Kidney glomerular epithelial cell (primary cell): ENCODE measurements around the gene SLC2A10.

Experiments used
- DNase-seq: peaks from one replicate; lab custom pipeline; 2025; lab: John Stamatoyannopoulos, UW

SLC2A10 gene

DNA sequence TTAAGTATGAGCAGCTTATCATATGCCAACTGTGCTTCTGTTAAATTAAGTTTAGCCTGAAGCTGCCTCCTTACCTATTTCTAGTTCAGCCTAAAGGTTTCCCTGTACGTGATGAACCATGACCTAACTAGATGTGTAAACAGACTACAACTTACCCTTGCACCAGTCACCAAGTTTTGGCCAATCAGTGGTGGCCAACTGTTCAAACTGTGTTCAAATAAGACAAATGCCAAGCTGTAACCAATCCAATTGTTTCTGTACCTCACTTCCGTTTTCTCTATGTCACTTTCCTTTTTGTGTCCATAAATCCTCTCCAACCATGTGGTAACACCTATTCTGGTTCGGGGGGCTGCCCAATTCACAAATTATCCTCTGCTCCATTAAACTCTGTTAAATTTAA is 6.0 kb upstream of the SLC2A10 start:
- DNase-seq, result no peak

DNA sequence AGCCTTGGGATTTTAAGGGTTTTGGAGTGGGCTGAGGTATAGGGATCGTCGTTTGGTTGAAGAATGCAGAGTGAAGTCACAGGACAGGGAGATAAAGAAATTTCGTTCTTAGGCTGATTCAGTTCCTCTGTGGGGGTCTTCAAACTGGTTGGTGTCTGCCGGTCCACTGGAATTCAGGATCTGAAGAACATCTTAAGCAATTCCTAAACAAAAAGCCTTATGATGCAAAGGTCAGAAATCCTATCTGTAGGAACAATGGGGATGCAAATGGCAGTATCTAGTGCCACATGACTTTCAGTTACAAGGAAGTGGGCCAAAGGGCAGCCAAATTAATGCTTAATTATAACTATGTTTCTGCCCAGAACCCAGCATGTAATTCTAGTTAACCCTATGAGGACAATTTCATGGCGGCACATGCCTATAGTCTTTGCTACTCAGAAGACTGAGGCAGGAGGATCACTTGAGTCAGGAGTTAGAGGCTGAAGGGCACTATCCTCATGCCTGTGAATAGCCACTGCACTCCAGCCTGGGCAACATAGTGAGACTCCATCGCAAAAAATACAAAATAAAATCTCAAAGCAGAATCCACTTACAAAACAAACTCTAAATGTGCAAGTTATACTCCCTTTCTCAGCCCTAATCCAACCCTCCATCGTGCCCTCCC is 4.6 kb upstream of the SLC2A10 start:
- DNase-seq, result no peak

DNA sequence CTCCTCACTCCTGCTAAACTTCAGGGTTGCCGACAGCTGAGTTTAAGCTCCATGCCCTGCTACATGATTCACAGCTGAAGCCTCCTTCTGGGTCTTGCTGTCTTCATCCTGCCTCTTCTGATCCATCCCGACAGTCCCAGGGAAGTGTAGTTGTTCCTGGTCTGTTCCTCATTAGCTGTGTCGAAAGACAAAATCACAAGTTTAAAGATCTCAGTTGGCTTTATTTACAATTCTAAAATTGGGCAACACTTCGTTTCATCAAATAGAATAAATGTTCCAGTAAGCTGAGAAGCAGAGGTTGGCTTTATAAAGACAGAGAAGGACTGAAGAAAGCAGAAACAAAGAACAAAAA is 4.1 kb upstream of the SLC2A10 start:
- no peak for DNase-seq

DNA sequence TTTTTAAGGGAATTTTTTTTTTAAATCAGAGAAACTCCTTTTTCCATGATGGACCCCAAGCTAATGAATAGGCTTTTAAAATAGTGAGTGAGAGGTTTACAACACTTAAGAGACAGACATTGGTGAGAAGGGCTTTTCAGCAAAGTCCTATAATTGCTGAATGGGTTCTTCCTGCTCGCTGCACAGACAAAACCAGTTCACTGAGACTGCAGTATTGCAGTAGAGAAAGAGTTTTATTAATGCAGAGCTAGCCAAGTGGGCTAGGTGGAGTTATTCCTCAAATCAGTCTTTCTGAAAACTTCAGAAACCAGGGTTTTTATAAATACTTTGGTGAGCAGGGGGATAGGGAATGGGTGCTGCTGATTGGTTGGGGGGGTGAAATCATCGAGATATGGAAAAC is 3.2 kb upstream of the SLC2A10 start:
- DNase-seq, result no peak

DNA sequence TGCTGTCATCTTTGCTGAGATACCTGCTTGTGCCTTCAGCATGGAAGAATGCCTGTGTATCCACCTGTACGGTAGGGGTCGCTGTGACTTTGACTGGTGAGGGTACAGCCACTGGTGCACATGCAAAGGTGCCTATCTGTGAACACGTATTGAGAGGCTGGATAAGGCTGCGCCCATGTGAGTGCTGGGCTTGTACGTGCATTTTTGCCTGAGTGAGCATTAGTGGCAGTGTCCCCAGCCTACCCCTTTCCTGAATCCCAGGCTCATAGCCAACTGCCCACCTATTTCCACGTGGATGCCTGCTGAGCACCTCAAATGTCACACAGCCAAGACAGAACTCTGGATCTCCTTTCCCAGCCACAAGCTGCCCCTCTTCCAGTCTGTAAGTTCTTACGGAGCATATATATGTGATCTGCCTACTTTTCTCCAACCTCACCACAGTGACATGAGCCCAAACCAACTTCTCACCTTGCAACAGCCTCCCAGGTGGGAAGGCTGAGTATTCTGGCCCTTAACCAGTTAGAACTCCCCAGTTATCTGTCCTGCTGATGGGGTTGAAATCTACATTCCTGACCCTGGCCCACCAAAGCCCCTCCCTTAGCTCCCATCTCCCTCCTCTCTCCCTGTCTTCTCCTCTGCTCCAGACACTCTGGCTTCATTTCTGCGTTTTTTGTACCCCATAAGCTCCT is 1.1 kb upstream of the SLC2A10 start:
- DNase-seq, result no peak

DNA sequence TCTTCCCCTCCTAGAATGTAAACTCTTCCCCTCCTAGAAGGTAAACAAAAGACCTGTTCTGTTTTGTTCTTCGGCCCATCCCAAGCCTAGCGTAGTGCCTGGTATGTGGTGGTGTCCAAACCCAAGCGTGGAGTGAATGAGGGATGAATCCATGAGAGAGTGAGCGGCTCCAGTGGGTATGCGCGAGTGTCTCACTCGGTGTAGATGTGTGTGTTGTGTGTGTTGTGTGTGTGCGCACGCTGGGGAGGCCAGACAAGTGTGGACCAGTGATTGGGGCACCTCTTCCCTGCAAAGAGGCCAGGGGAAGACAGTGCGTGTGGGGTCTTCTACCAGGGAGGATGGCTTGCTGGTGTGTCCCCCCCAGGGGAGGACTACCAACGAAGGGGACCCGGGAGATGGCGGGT is 392 bp upstream of the SLC2A10 start:
- DNase-seq, result no peak

DNA sequence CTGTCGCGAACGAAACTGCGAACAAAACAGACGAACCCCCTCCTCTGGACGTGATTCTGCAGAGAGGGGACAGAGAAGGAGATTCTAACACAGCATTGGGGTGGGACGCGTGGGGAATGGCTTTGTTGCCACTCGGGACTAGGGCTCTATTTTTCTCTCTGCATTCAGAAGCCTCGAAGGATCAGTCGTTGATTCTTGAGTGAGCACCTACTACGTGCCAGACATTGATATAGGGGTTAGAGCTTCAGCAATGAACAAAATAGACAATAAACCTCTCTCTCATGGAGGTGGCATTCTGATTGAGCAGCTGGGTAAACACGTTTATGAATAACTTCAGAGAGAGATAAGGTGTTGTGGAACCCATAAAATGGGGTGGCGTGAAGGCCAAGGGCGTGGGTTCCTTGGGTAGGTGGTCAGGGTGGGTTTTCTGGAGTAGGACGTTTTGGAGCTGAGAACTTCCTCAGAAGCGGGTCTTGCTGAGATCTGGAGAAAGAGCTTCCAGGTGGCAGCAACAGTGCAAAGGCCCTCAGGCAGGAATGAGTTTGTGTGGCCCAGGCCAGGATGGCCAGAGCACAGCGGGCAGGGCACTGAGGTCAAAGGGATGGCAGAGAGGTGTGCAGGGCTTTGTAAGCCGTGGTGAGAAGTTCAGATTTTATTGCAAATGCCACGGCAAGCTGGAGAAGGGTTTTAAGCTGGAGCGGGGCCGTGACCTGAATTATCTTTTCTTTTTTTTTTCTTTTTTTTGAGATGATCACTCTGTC is 884 bp downstream of the SLC2A10 start:
- DNase-seq, result no peak

DNA sequence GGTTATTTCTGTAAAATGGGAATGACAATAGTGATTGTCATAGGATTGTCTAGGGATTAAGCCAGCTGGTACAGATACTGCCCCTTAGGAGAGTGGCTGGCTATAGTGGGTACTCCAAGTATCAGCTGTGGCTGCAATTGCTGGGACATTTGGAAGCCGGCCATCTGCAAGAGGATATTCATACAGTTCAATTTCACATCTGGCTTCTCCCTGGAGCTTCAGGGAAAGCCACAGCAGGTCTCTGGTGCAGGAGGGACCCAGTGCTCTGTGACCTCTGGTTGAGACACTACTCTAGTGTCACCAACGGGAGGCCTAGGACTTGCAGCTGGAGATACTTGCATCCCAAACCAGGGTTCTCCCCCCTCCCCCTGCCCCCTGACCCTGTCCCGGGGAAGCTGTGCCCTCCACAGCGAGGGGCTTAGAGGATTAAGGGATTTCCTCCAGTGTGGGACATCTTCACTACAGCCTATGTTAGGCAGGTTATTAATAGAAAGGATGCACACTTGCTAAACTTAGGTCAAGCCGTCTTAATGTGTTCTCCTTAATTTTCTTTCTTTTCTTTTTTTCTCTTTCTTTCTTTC is 2.7 kb downstream of the SLC2A10 start:
- DNase-seq, result no peak

DNA sequence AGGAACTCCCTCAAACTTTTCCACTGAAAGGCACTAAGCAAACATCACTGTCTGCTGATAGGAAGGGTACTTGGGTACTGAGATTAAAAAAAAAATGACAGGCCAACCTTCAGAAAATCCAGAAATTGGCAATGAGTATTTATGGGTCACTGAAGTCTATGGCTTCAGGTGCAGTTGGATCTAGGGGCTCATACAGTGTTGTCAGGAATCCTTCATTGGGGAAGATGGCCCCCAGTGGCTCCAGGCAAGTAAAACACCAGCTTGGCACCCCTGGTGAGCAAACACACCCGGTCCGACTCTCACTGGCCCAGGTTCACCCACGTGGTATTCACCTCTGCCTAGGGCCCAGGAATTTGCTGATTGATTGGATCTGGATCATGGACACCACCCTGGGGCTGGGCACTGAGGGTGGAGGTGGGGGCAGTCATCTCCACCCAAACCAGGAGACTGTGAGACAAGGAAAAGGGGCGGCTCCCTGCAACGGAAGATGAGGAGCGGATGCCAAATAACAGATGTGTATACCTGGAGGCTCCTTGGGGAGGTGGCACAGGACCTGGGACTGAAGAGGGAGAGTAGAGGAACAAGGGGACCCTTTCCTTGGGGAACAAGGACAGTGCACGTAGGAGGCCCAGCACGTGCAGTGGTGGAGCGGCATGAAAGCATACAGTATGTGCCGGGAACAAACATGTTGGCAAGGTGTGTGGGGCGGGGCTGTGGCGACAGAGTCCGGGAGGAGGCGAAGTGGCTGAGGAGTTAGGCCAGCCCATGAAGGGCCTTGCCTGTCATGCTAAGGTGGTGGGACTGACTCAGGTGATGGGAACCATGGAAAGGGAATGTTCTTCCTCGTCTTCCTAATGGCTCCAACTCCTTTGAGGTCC is 4.7 kb downstream of the SLC2A10 start:
- DNase-seq, result no peak

DNA sequence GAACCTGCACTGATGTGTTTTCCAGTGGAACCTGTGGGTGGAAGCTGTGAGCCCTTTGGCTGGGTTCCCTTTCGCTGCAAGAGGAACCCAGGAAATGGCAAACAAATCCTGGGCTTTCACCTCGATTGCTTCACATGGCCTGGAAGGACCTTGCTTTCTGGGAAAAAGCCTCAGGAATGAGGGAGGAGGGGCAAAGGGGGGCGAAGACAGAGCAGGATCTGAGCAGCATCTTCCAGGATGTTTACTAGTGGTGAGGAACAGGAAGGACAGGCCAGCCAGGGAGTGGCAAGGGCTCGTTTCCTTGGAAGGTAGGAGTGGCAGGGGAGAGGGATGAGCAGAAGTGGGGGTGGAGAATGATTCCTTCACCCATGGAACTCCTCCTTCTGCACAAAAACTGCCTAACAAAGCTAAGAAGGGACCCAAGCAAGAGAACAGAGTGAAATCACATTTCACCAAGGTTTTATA is 5.9 kb downstream of the SLC2A10 start:
- no peak for DNase-seq

DNA sequence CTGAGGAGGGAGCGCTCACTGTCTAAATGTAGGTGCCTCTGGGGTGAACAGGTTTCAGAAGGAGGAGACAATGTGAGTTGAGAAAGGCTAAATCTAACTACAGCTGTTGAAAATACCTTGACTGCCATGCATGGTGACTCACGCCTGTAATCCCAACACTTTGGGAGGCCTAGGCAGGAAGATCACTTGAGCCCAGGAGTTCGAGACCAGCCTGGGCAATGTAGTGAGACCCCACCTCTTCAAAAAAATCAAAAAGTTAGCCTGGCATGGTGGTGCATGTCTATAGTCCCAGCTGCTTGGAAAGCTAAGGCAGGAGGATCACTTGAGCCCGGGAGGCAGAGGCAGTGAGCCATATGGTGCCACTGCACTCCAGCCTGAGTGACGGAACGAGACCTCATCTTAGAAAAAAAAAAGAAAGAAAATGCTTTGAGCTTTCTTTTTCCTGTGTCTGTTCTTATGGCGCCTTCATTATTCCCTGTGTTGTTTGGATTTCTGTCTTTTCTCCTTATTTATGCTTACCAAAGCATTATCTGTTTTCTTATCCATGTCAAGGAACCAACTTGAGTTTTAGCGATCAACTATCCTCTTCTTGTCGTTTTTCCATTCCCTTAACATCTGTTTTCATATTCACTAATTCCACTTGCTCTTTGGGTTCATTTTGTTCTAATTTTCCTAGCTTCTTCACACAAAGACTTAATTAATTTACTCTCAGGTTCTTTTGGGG is 8.5 kb downstream of the SLC2A10 start:
- no peak for DNase-seq

DNA sequence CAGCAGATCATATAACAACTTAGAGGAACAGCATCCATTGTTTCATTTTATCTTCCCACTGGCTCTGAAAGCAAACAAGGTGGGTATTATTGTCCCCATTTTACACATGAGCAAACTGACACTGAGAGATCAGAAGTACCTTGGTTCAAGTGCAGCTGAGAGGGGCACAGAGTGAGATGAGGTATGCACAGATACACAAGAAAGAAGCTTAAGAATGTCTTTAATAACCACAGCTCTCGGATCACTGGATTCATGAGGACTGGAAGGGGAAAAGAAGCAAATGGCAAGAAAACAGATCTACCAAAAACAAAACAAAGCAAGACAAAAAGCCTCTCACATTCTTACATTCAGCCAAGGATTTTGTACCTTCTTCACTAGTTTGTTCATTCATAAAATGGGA is 10.6 kb downstream of the SLC2A10 start:
- no peak for DNase-seq

DNA sequence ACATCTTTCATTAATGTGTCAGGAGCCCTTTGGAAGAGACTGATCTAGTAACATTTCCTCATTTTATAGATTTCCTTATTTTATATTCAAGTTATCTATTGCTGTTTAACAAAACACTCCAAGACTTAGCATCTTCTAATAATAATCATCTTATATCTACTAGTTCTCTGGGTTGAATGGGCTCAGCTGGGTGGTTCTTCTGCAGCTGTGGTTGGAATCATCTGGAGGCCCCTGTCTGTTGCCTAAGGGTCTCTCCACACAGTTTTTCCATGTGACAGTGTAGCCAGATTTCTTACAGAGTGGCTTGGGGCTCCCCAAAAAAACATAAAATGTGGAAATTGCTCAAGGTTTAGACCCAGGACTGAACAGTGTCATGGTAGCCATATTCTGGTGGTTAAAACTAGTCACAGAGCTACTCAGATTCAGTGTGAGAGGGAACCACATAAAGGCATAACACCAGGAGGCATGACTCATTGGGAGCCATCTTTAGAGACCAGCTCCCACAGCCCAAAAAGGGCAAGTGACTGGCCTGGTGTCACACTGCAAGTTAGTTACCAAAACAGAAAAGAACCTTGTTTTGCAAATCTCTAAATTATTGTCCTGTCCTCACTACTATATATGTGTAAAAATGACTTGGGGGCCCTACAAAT is 11.5 kb downstream of the SLC2A10 start:
- no peak for DNase-seq

DNA sequence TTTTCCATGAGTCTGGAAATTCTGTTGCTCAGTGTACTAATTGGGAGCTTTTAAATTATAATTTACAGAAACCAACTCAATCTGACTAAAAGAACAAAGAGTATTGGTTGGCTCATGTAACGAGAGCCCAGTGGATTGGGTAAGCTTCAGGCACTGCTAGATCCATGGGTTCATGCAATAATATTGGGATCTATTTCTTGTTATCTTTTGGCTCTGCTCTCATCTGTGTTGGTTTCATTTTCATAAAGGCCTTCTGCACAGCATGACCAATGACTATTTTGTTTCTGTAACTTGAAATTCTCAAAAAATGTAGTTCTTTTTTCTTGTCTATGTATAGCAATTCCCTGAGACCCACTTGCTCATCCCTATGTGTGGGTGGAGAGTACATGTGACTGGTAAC is 12.0 kb downstream of the SLC2A10 start:
- no peak for DNase-seq

DNA sequence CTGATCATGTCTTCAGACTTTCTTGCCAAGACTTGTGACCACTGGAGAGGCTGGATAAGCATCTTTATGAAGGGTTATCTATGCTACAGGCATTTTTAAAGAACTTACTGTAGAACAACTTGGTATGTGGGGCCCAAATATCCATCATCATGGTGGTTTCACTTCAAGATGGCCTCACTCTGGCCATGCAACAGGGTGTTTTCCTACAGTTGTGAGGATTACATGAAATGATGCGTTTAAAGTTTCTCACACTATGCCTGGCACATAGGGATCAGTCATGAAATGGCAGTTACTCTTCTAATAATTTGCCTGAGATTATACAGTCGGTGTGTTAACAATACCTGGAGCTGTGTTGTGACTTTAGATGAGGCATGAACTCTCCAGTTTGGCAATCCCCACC is 13.0 kb downstream of the SLC2A10 start:
- DNase-seq, result no peak

DNA sequence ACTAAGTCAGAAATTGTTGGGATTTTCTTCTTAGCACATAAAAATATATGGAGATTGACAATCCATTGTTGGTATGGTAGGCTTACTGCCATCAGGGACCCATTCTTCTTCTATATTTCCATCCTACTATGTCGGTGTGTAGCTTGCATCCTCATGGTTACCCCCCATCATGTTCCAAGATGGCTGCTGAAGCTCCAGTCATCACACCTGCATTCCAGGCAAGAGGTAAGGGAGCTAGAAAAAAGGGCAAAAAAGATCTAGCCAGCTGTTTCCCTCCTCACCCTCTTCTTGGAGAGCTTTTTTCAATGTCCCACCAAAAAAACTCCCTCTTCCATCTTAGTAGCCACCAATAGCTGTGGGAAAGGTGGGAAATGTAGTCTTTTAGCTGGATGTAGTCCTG is 13.6 kb downstream of the SLC2A10 start:
- DNase-seq, result no peak

DNA sequence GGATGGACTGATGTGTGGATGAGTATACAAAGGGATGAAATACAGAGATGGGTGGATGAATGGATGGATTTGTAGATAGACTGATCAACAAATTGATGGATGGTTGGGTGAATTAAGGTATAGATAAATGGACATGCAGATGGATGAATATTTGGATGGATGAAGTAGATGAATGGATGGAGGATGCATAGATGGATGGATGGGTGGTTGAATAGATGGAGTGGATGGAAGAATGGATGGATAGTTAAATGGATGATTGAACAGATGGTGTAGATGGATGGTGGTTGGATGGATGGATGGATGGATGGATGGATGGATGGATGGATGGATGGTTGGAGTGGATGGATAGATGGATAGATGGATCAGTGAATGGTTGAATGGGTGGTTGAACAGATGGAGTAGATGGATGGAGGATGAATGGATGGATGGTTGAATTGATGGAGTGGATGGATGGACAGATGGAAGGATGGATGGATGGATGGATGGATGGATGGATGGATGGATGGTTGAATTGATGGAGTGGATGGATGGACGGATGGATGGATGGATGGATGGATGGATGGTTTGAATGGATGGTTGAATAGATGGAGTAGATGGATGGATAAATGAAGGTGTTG is 15.0 kb downstream of the SLC2A10 start:
- DNase-seq, result no peak

DNA sequence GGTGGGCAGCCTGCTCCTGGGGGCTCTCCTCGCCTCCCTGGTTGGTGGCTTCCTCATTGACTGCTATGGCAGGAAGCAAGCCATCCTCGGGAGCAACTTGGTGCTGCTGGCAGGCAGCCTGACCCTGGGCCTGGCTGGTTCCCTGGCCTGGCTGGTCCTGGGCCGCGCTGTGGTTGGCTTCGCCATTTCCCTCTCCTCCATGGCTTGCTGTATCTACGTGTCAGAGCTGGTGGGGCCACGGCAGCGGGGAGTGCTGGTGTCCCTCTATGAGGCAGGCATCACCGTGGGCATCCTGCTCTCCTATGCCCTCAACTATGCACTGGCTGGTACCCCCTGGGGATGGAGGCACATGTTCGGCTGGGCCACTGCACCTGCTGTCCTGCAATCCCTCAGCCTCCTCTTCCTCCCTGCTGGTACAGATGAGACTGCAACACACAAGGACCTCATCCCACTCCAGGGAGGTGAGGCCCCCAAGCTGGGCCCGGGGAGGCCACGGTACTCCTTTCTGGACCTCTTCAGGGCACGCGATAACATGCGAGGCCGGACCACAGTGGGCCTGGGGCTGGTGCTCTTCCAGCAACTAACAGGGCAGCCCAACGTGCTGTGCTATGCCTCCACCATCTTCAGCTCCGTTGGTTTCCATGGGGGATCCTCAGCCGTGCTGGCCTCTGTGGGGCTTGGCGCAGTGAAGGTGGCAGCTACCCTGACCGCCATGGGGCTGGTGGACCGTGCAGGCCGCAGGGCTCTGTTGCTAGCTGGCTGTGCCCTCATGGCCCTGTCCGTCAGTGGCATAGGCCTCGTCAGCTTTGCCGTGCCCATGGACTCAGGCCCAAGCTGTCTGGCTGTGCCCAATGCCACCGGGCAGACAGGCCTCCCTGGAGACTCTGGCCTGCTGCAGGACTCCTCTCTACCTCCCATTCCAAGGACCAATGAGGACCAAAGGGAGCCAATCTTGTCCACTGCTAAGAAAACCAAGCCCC is 16.0 kb downstream of the SLC2A10 start:
- DNase-seq, result no peak

DNA sequence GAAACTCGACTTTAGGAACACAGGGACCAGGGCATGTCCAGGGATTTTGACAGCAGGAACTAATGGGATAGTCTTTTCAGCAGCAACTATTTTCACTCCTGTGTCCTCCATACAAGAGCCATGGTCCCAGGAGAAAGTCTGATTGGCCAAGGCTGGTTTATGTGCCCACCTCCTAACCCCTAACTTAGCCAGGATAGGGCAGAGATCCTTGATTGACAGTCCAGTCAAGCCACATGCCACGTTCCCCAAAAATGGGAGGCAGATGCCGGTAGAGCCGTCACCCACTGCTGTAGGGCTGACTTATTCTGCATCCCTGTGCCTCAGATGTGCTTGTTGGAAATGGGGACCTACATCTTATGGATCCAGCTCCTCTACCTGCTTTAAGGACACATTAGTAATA is 22.3 kb downstream of the SLC2A10 start:
- DNase-seq, result no peak
